Suppressor macrophage treated with lipopolysaccharide for 1 hour (primary cell): Measurements from ENCODE around the gene SH2D1B.

ENCODE experiments used
- DNase-seq, 3 donors: peaks; one replicate each; pipeline ENCODE4 v3.0.0-alpha.2; 2020 to 2022

Gene SH2D1B

GRCh38 chr1:162380061-162380846 is 31.7 kb downstream of the SH2D1B start:
- DNase-seq: no peak

GRCh38 chr1:162376691-162377090 is 35.2 kb downstream of the SH2D1B start, which contains the start of gene SPATA46:
SPATA46 (minus strand) TSS chr1:162376854; CDS start chr1:162376790, 64 bp downstream.
- DNase-seq: no peak

GRCh38 chr1:162375463-162375862 is 36.5 kb downstream of the SH2D1B start:
- no peak for DNase-seq

GRCh38 chr1:162374406-162374805 is 37.5 kb downstream of the SH2D1B start:
- no peak for DNase-seq

GRCh38 chr1:162373541-162374260 is 38.2 kb downstream of the SH2D1B start:
- no peak for DNase-seq

GRCh38 chr1:162373072-162373427 is 38.9 kb downstream of the SH2D1B start:
- DNase-seq: no peak

GRCh38 chr1:162372159-162373071 is 39.5 kb downstream of the SH2D1B start:
- DNase-seq: no peak

GRCh38 chr1:162371611-162372010 is 40.3 kb downstream of the SH2D1B start:
- no peak for DNase-seq

GRCh38 chr1:162370721-162371120 is 41.2 kb downstream of the SH2D1B start:
- DNase-seq: no peak

GRCh38 chr1:162370161-162370560 is 41.8 kb downstream of the SH2D1B start:
- DNase-seq: no peak

- DNase-seq: no peak
These were observed 42.4 kb downstream of the SH2D1B start for GRCh38 chr1:162369571-162369970.

- DNase-seq: no peak
These were observed 43.5 kb downstream of the SH2D1B start for GRCh38 chr1:162368451-162368850.

GRCh38 chr1:162367772-162368171 is 44.2 kb downstream of the SH2D1B start:
- no peak for DNase-seq

GRCh38 chr1:162367073-162367472 is 44.9 kb downstream of the SH2D1B start:
- DNase-seq: no peak

GRCh38 chr1:162366671-162367070 is 45.3 kb downstream of the SH2D1B start:
- DNase-seq: no peak

- no peak for DNase-seq
These were observed 45.8 kb downstream of the SH2D1B start for GRCh38 chr1:162366149-162366548.

- DNase-seq: no peak
These were observed 46.5 kb downstream of the SH2D1B start for GRCh38 chr1:162365284-162366020.

GRCh38 chr1:162364498-162364897 is 47.4 kb downstream of the SH2D1B start:
- no peak for DNase-seq

- no peak for DNase-seq
These were observed 48.1 kb downstream of the SH2D1B start for GRCh38 chr1:162363823-162364222.

GRCh38 chr1:162361349-162361748 is 50.6 kb downstream of the SH2D1B start:
- no peak for DNase-seq

GRCh38 chr1:162360874-162361260 is 51.1 kb downstream of the SH2D1B start:
- DNase-seq: no peak

- DNase-seq: no peak
These were observed 51.6 kb downstream of the SH2D1B start for GRCh38 chr1:162360237-162360873.
